Measurements from ENCODE around the gene HSPA5. TPM values are rescaled to one million over a fixed set of nuclear protein-coding genes. Genes with fewer than 3 reads are reported as not detected.

The HSPA5 gene
- total RNA-seq, 2 experiments from 2014 or later, result 136 to 138 TPM

- Mint-ChIP-seq H3K36me3 (ENCODE audit: low read depth) (peaks cover 12% of the 10 kb centered on the region), H3K4me3 (peak overlapping the region; percentile 98), H3K27ac (peak overlapping the region; percentile 79), H3K27me3 (ENCODE audit: low read depth) (no peaks in the 10 kb centered on the region), H3K9me3 (no peaks in the 10 kb centered on the region), H3K4me1 (ENCODE audit: low read depth) (peaks cover 33% of the 10 kb centered on the region)
- CTCF ChIA-PET, result interaction anchor here (0.6 kb wide), 1 partner anchor 1164 kb away, joined by 4 read pairs; no protein-coding TSS in a partner anchor
- intact Hi-C loops (cut with micrococcal nuclease), result loop anchor here (5.0 kb wide), 1 partner anchor 400 kb away; the partner anchor contains the start of genes ARPC5L and RPL35
- no peak for DNase-seq
Measured at GRCh38 chr9:125262294-125262991, 21.3 kb upstream of the HSPA5 start.

GRCh38 chr9:125261501-125262293 is 20.6 kb upstream of the HSPA5 start, which contains the start of gene GAPVD1:
Gene GAPVD1, plus strand, starts transcription at chr9:125261826. Its CDS starts 37,096 bp downstream, at chr9:125298922.
- CTCF ChIA-PET, result interaction anchor here (0.6 to 1.5 kb wide), 3 partner anchors 9 to 404 kb away, joined by 3 to 4 read pairs (median 3); no protein-coding TSS in a partner anchor
- H3K27ac Mint-ChIP-seq, result peak within 1 kb of the TSS; percentile 86
- H3K9me3 Mint-ChIP-seq, result no peaks in the 10 kb centered on the region
- H3K27me3 Mint-ChIP-seq (ENCODE audit: low read depth), result no peaks in the 10 kb centered on the region
- H3K4me3 Mint-ChIP-seq, result peak within 1 kb of the TSS; percentile 98
- peaks cover 31% of the 10 kb centered on the region for H3K4me1 Mint-ChIP-seq (ENCODE audit: low read depth)
- H3K36me3 Mint-ChIP-seq (ENCODE audit: low read depth), result peaks cover 12% of the 10 kb centered on the region
- peak; percentile 90 for DNase-seq
- intact Hi-C loops (cut with micrococcal nuclease), result loop anchor here (1.0 to 5.0 kb wide), 6 partner anchors 20 to 399 kb away; partner anchors contain the start of genes ARPC5L, HSPA5, RABEPK and RPL35

GRCh38 chr9:125260561-125260960 is 19.4 kb upstream of the HSPA5 start:
- CTCF ChIA-PET, result interaction anchor here (0.6 to 1.5 kb wide), 3 partner anchors 8 to 595 kb away, joined by 3 to 4 read pairs (median 3); no protein-coding TSS in a partner anchor
- intact Hi-C loops (cut with micrococcal nuclease), result loop anchor here (2.0 to 5.0 kb wide), 4 partner anchors 60 to 398 kb away; partner anchors contain the start of genes ARPC5L, RABEPK and RPL35

GRCh38 chr9:125258832-125259534 is 17.8 kb upstream of the HSPA5 start:
- no peaks in the 10 kb centered on the region for H3K9me3 Mint-ChIP-seq
- intact Hi-C loops (cut with micrococcal nuclease), result no loop called here
- H3K27me3 Mint-ChIP-seq (ENCODE audit: low read depth), result no peaks in the 10 kb centered on the region
- peaks cover 6% of the 10 kb centered on the region for H3K36me3 Mint-ChIP-seq (ENCODE audit: low read depth)
- CTCF ChIA-PET, result no interaction called here
- H3K4me3 Mint-ChIP-seq, result no peak overlapping the region
- peaks cover 19% of the 10 kb centered on the region for H3K4me1 Mint-ChIP-seq (ENCODE audit: low read depth)
- DNase-seq, result no peak
- H3K27ac Mint-ChIP-seq, result no peak overlapping the region

More at GRCh38 chr9:125260561-125260960, 19.4 kb upstream of the HSPA5 start:
- H3K27ac Mint-ChIP-seq, result peak overlapping the region; percentile 57
- peak overlapping the region; percentile 98 for H3K4me3 Mint-ChIP-seq
- H3K36me3 Mint-ChIP-seq (ENCODE audit: low read depth), result peaks cover 10% of the 10 kb centered on the region
- H3K9me3 Mint-ChIP-seq, result no peaks in the 10 kb centered on the region
- peaks cover 31% of the 10 kb centered on the region for H3K4me1 Mint-ChIP-seq (ENCODE audit: low read depth)
- DNase-seq, result no peak
- H3K27me3 Mint-ChIP-seq (ENCODE audit: low read depth), result no peaks in the 10 kb centered on the region

GRCh38 chr9:125258160-125258785 is 17.1 kb upstream of the HSPA5 start:
- Mint-ChIP-seq H3K9me3 (no peaks in the 10 kb centered on the region), H3K4me1 (ENCODE audit: low read depth) (peaks cover 13% of the 10 kb centered on the region), H3K27me3 (ENCODE audit: low read depth) (no peaks in the 10 kb centered on the region), H3K4me3 (no peak overlapping the region), H3K27ac (no peak overlapping the region), H3K36me3 (ENCODE audit: low read depth) (peaks cover 5% of the 10 kb centered on the region)
- intact Hi-C loops (cut with micrococcal nuclease), result no loop called here
- no peak for DNase-seq
- CTCF ChIA-PET, result no interaction called here

- intact Hi-C loops (cut with micrococcal nuclease), result loop anchor here (1.0 kb wide), 1 partner anchor 118 kb away; no protein-coding TSS in a partner anchor
Measured at GRCh38 chr9:125255781-125256391, 14.7 kb upstream of the HSPA5 start.

GRCh38 chr9:125254231-125254630 is 13.1 kb upstream of the HSPA5 start:
- H3K9me3 Mint-ChIP-seq, result no peaks in the 10 kb centered on the region
- intact Hi-C loops (cut with micrococcal nuclease), result no loop called here
- DNase-seq, result no peak
- H3K4me3 Mint-ChIP-seq, result no peak overlapping the region
- CTCF ChIA-PET, result interaction anchor here (0.6 kb wide), 1 partner anchor 926 kb away, joined by 4 read pairs; no protein-coding TSS in a partner anchor
- H3K36me3 Mint-ChIP-seq (ENCODE audit: low read depth), result no peaks in the 10 kb centered on the region
- H3K27ac Mint-ChIP-seq, result no peak overlapping the region
- no peaks in the 10 kb centered on the region for H3K4me1 Mint-ChIP-seq (ENCODE audit: low read depth)
- H3K27me3 Mint-ChIP-seq (ENCODE audit: low read depth), result no peaks in the 10 kb centered on the region

More at GRCh38 chr9:125255781-125256391, 14.7 kb upstream of the HSPA5 start:
- Mint-ChIP-seq H3K27me3 (ENCODE audit: low read depth) (no peaks in the 10 kb centered on the region), H3K4me3 (no peak overlapping the region), H3K27ac (no peak overlapping the region), H3K4me1 (ENCODE audit: low read depth) (peaks cover 2% of the 10 kb centered on the region), H3K36me3 (ENCODE audit: low read depth) (no peaks in the 10 kb centered on the region), H3K9me3 (no peaks in the 10 kb centered on the region)
- peak; percentile 38 for DNase-seq
- CTCF ChIA-PET, result interaction anchor here (0.6 to 1.8 kb wide), 4 partner anchors 24 to 119 kb away, joined by 3 to 9 read pairs (median 6); no protein-coding TSS in a partner anchor

- Mint-ChIP-seq H3K27me3 (ENCODE audit: low read depth) (peaks cover under 1% of the 10 kb centered on the region), H3K9me3 (no peaks in the 10 kb centered on the region), H3K36me3 (ENCODE audit: low read depth) (peaks cover 6% of the 10 kb centered on the region), H3K4me1 (ENCODE audit: low read depth) (peaks cover 13% of the 10 kb centered on the region), H3K4me3 (no peak overlapping the region), H3K27ac (no peak overlapping the region)
- no peak for DNase-seq
- intact Hi-C loops (cut with micrococcal nuclease), result no loop called here
- CTCF ChIA-PET, result no interaction called here
Measured at GRCh38 chr9:125246261-125246667, 5.1 kb upstream of the HSPA5 start.

GRCh38 chr9:125243792-125244260 is 2.7 kb upstream of the HSPA5 start:
- H3K27me3 Mint-ChIP-seq (ENCODE audit: low read depth), result peaks cover 2% of the 10 kb centered on the region
- no peaks in the 10 kb centered on the region for H3K9me3 Mint-ChIP-seq
- peaks cover 18% of the 10 kb centered on the region for H3K4me1 Mint-ChIP-seq (ENCODE audit: low read depth)
- H3K4me3 Mint-ChIP-seq, result no peak overlapping the region
- peak overlapping the region; percentile 79 for H3K27ac Mint-ChIP-seq
- intact Hi-C loops (cut with micrococcal nuclease), result loop anchor here (5.0 kb wide), 3 partner anchors 118 to 472 kb away; partner anchors contain the start of gene NR6A1
- CTCF ChIA-PET, result no interaction called here
- no peak for DNase-seq
- H3K36me3 Mint-ChIP-seq (ENCODE audit: low read depth), result peaks cover 30% of the 10 kb centered on the region

GRCh38 chr9:125241863-125242739 is 958 bp upstream of the HSPA5 start:
- intact Hi-C loops (cut with micrococcal nuclease), result loop anchor here (1.0 to 5.0 kb wide), 10 partner anchors 19 to 470 kb away; partner anchors contain the start of genes ARPC5L, GAPVD1, GOLGA1 and NR6A1
- Mint-ChIP-seq H3K27me3 (ENCODE audit: low read depth) (peaks cover 2% of the 10 kb centered on the region), H3K9me3 (no peaks in the 10 kb centered on the region), H3K4me3 (peak overlapping the region; percentile 95), H3K27ac (peak overlapping the region; percentile 99), H3K36me3 (ENCODE audit: low read depth) (peaks cover 47% of the 10 kb centered on the region), H3K4me1 (ENCODE audit: low read depth) (peaks cover 35% of the 10 kb centered on the region)
- peak; percentile 38 for DNase-seq
- CTCF ChIA-PET, result interaction anchor here (0.9 kb wide), 1 partner anchor 32 kb away, joined by 3 read pairs; no protein-coding TSS in a partner anchor
